ENCODE measurements around the gene AHCYL1. TPM values are rescaled to one million over a fixed set of nuclear protein-coding genes. Genes with fewer than 3 reads are reported as not detected.

AHCYL1 gene
- total RNA-seq, result 49.2 and 56.2 TPM in 2 replicates
- 88.4 and 97.6 TPM in 2 replicates for polyA plus RNA-seq

DNA sequence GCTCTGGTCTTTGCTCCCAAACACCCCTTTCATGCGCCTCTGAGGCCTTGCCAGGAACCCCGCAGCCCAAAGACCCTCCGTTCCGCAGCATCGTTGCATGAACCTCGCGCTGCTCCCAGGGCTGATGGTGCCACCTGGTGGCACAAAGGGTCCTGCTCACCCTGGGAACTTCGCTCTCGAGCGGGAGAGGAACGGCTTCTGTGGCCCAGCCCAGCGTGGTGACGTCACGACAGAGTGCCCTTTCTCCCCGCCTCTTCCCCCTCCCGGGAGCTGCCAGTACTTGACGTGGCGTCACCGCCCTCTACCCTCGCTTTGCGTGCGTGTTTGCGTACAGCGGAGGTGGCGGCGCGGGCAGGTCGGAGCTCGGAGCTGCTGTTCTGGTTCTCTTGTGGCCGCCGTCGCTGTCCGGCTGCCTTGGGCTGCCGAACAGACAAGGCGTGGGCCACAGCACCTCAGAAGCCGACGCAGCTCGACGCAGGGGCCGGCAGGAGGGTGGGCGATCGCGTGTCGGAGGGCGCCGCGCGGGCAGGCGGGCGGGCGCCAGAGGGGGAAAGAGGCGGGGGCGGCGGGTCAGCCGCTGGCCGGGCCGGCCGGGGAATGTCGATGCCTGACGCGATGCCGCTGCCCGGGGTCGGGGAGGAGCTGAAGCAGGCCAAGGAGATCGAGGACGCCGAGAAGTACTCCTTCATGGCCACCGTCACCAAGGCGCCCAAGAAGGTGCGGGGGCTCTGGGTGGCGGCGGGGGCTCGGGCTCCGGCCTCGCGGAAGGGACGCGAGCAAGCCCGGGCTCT, at the start of gene AHCYL1:
AHCYL1 (plus strand) TSS at position 310 of the 791 bp plus-strand sequence; CDS start at position 598, 288 bp downstream.
- Histone ChIP-seq H3K27ac (peak within 1 kb of the TSS; percentile 98), H3K79me2 (peaks cover 48% of the 10 kb centered on the region), H3K36me3 (replicated peaks; ENCODE audit: insufficient read depth, low read depth) (no peaks in the 10 kb centered on the region), H4K20me1 (ENCODE audit: insufficient read depth, poor library complexity, severe bottlenecking) (peaks cover 46% of the 10 kb centered on the region), H3K9me2 (replicated peaks; ENCODE audit: insufficient read depth) (no peaks in the 10 kb centered on the region), H3K27me3 (no peaks in the 10 kb centered on the region), H3K4me1 (ENCODE audit: insufficient read depth) (peaks cover 41% of the 10 kb centered on the region), H2AFZ (peak within 1 kb of the TSS; percentile 29), H3K4me3 (peak within 1 kb of the TSS; percentile 34), H3K4me2 (peak within 1 kb of the TSS; percentile 95), H3K9me3 (ENCODE audit: low read depth) (no peaks in the 10 kb centered on the region)
- DNase-seq (ENCODE audit: low spot score), result peak; percentile 100
- 1% methylated on average over 37 of the region's 79 CpGs for WGBS (ENCODE audit: low lambda C conversion rate, missing lambda C conversion rate)
- TF ChIP-seq, protein P1, sequence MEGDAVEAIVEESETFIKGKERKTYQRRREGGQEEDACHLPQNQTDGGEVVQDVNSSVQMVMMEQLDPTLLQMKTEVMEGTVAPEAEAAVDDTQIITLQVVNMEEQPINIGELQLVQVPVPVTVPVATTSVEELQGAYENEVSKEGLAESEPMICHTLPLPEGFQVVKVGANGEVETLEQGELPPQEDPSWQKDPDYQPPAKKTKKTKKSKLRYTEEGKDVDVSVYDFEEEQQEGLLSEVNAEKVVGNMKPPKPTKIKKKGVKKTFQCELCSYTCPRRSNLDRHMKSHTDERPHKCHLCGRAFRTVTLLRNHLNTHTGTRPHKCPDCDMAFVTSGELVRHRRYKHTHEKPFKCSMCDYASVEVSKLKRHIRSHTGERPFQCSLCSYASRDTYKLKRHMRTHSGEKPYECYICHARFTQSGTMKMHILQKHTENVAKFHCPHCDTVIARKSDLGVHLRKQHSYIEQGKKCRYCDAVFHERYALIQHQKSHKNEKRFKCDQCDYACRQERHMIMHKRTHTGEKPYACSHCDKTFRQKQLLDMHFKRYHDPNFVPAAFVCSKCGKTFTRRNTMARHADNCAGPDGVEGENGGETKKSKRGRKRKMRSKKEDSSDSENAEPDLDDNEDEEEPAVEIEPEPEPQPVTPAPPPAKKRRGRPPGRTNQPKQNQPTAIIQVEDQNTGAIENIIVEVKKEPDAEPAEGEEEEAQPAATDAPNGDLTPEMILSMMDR (IDR thresholded peaks at IDR 0.05; ENCODE audit: poor library complexity), result peak; percentile 99
- TF ChIP-seq EZH2phosphoT487 (IDR thresholded peaks at IDR 0.05; ENCODE audit: low read depth, severe bottlenecking, unreplicated experiment), result no peak
- no peak for TF ChIP-seq EZH2 (IDR thresholded peaks at IDR 0.05; ENCODE audit: borderline replicate concordance)

DNA sequence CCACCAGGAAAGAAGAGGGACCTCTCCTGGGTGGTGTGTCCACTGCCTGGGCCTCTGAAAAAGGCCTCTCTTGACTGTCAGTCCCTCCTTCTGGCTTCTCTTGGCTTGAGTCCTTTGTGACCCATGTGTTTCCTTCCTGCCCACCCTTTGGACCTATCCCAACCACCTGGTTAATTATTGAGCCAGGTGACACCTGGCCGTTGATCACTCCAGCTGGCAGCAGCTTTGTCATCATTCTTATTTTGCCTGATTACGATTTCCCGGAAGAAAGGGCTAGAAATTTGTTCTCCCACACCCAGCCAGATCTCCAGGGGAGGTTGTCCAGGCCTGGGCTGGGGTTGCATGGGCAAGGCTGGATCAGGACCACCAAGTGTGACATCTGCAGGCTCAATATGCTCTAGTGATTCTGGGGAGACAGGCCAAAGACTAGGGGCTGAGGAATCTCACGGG, 49.1 kb upstream of the AHCYL1 start:
- no peak overlapping the region for H2AFZ ChIP-seq
- peaks cover 7% of the 10 kb centered on the region for H3K9me3 ChIP-seq (ENCODE audit: low read depth)
- H3K4me2 ChIP-seq, result no peak overlapping the region
- WGBS (ENCODE audit: low lambda C conversion rate, missing lambda C conversion rate), result 51% methylated on average over 4 of the region's 4 CpGs
- TF ChIP-seq EZH2phosphoT487 (IDR thresholded peaks at IDR 0.05; ENCODE audit: low read depth, severe bottlenecking, unreplicated experiment) (no peak), EZH2 (IDR thresholded peaks at IDR 0.05; ENCODE audit: borderline replicate concordance) (no peak)
- TF ChIP-seq, protein P1 (IDR thresholded peaks at IDR 0.05; ENCODE audit: poor library complexity), result no peak
- peak; percentile 71 for DNase-seq (ENCODE audit: low spot score)
- no peaks in the 10 kb centered on the region for H3K79me2 ChIP-seq
- peaks cover 32% of the 10 kb centered on the region for H3K4me1 ChIP-seq (ENCODE audit: insufficient read depth)
- H3K27ac ChIP-seq, result peak overlapping the region; percentile 90
- no peak overlapping the region for H3K4me3 ChIP-seq
- no peaks in the 10 kb centered on the region for H3K36me3 ChIP-seq (replicated peaks; ENCODE audit: insufficient read depth, low read depth)
- no peaks in the 10 kb centered on the region for H4K20me1 ChIP-seq (ENCODE audit: insufficient read depth, poor library complexity, severe bottlenecking)
- no peaks in the 10 kb centered on the region for H3K9me2 ChIP-seq (replicated peaks; ENCODE audit: insufficient read depth)
- H3K27me3 ChIP-seq, result no peaks in the 10 kb centered on the region

GRCh38 chr1:109937738-109938137, 46.8 kb upstream of the AHCYL1 start:
- no peak for DNase-seq (ENCODE audit: low spot score)
- Histone ChIP-seq H3K9me2 (replicated peaks; ENCODE audit: insufficient read depth) (no peaks in the 10 kb centered on the region), H3K36me3 (replicated peaks; ENCODE audit: insufficient read depth, low read depth) (no peaks in the 10 kb centered on the region), H3K4me2 (no peak overlapping the region), H3K27ac (no peak overlapping the region), H3K4me1 (ENCODE audit: insufficient read depth) (peaks cover 20% of the 10 kb centered on the region), H3K27me3 (no peaks in the 10 kb centered on the region), H3K79me2 (no peaks in the 10 kb centered on the region), H2AFZ (no peak overlapping the region), H4K20me1 (ENCODE audit: insufficient read depth, poor library complexity, severe bottlenecking) (no peaks in the 10 kb centered on the region), H3K4me3 (no peak overlapping the region), H3K9me3 (ENCODE audit: low read depth) (peaks cover 7% of the 10 kb centered on the region)
- 100% methylated on average over 1 of the region's 1 CpG for WGBS (ENCODE audit: low lambda C conversion rate, missing lambda C conversion rate)
- TF ChIP-seq EZH2phosphoT487 (IDR thresholded peaks at IDR 0.05; ENCODE audit: low read depth, severe bottlenecking, unreplicated experiment) (no peak), EZH2 (IDR thresholded peaks at IDR 0.05; ENCODE audit: borderline replicate concordance) (no peak)
- TF ChIP-seq, protein P1 (IDR thresholded peaks at IDR 0.05; ENCODE audit: poor library complexity), result no peak

Measured in hepatocyte (in vitro differentiated cells).